Ovary (tissue), 9 donors: Measurements from ENCODE around the gene SBF2. TPM values are rescaled to one million over a fixed set of nuclear protein-coding genes. Genes with fewer than 3 reads are reported as not detected.

Source experiments
- DNase-seq, 5 donors: peaks; one replicate each; pipeline ENCODE4 v3.0.0-alpha.2; 2019 to 2020
- H3K27ac ChIP-seq, 2 donors: fragments of 200-600 bp; one replicate each; pipeline versions ENCODE4 v1.5.1 to v1.8.0; 2019 to 2022
- H3K27me3 ChIP-seq: fragments of 200-600 bp; one replicate; pipeline ENCODE4 v1.8.0; 2022
- H3K36me3 ChIP-seq: fragments of 200-600 bp; sonication (generic); one replicate; pipeline ENCODE4 v1.5.1; 2019
- H3K4me1 ChIP-seq: one replicate; pipeline ENCODE4 v1.8.1; 2013; ENCODE audit warnings: mild to moderate bottlenecking, moderate library complexity; ENCODE audit not compliant: insufficient read depth
- H3K4me3 ChIP-seq: fragments of 200-600 bp; sonication (generic); one replicate; pipeline ENCODE4 v1.5.1; 2017
- H3K9me3 ChIP-seq, 2 donors: fragments of 200-600 bp in 1 of 2; sonication (generic) in 1 of 2; one replicate each; pipeline versions ENCODE4 v1.5.1 to v1.8.1; 2013 to 2019; ENCODE audit warnings: mild to moderate bottlenecking in 1 of 2, moderate library complexity in 1 of 2
- EP300 ChIP-seq: sonication (generic); formaldehyde crosslinking; IDR thresholded peaks from one replicate; pipeline ENCODE4 v1.6.1; 2017; ENCODE audit warnings: antibody characterized with exemption
- POLR2A ChIP-seq: fragments of 450-650 bp; IDR thresholded peaks from one replicate; pipeline ENCODE4 v1.6.1; 2017; ENCODE audit warnings: antibody characterized with exemption, mild to moderate bottlenecking, moderate library complexity
- WGBS, 3 donors: extraction: QIAGEN DNeasy Blood & Tissue Kit in 1 of 3; methylation state at CpG; one replicate each; pipeline versions ENCODE4 v1.1.5 to v1.1.7; 2013 to 2017; 5-methylcytosine and 5-hydroxymethylcytosine counted together
- intact Hi-C, 4 donors: fragments of 100-400 bp; cut with DNase I; formaldehyde crosslinking; loops; one replicate each; pipeline versions ENCODE4 v1.11.0 to v1.15.1; 2022 to 2023
- polyA plus RNA-seq, 2 donors: library from polyadenylated mRNA; stranded (reverse); fragments of 200-250 nt in 1 of 2; fragments of 350-450 nt in 1 of 2; fragmentation: Illumina TruSeq in 1 of 2; extraction: RNeasy Lipid Tissue Mini Kit (QIAGEN cat#74804) in 1 of 2; gene quantifications; one replicate each; pipeline ENCODE4 v1.2.3, GENCODE V29; 2013 to 2014
- total RNA-seq, 7 donors: library from RNA; depleted of rRNA in 2 of 7; stranded (reverse); fragments of >200 nt in 2 of 7; fragmentation: NEBNext Ultra II Directional in 3 of 7; extraction: Animal tissue kit (Norgen Biotek cat#: 25700) in 3 of 7; gene quantifications; one replicate each; pipeline versions ENCODE4 v1.1.0 to v1.2.4, GENCODE V29; 2016 to 2023
- TF ChIP-seq, protein P1 (sequence below), 3 donors: fragments of 450-650 bp in 2 of 3; fragments of 200-600 bp in 1 of 3; IDR thresholded peaks; one replicate each; pipeline versions ENCODE4 v1.5.1 to v1.8.0; 2016 to 2022; ENCODE audit warnings: antibody characterized with exemption in 3 of 3, mild to moderate bottlenecking in 1 of 3
- donor health status: DM: no; HTN: no; CAD: no; lungs with moderate emphysema.
- donor health status: DM: no; HTN: no; CAD: no.
- donor health status: Bipolar disorder and iron deficiency.
- donor health status: DM: yes; HTN: yes; CAD: no.
- donor health status: DM: no; HTN: no; CAD: no.
- donor health status: DM: yes; HTN: yes; CAD: no.

The SBF2 gene
- total and polyA plus RNA-seq, 9 donors = 27.4 to 77.5 (median 50.8) TPM

DNA sequence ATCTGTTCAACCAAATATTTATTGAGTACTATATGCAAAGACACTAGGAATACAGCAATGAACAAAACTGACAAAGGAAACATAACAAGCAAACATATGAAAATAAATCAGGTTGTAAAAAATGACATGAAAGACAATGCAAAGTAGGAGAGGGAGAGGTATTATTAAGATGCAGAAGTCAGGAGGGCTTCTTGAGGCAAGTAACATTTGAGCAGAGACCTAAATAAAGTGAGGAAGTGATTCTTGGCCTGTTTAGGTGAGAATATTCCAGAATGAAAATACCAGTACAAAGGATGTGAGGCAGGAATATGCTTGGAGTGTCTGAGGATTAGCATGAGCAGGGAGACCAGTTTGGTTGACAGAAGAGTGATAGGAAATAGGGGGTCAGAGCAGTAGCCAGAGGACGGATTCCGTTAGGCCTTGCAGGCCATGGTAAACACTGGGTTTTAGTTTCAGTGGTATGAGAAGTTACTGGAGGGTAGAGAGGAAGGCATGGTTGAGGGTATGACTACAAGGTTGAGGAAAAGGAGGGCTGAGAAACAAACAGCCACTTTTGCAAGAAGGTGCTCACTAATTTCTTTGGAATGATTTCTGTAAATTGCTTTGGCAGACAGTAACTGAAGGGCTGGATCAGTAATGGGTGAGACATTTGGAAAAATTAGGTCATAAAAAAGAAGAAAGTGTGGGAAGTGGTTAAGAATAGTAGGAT lies 438.3 kb downstream of the SBF2 start:
- TF ChIP-seq POLR2A (no peak), EP300 (no peak)
- TF ChIP-seq, protein P1, sequence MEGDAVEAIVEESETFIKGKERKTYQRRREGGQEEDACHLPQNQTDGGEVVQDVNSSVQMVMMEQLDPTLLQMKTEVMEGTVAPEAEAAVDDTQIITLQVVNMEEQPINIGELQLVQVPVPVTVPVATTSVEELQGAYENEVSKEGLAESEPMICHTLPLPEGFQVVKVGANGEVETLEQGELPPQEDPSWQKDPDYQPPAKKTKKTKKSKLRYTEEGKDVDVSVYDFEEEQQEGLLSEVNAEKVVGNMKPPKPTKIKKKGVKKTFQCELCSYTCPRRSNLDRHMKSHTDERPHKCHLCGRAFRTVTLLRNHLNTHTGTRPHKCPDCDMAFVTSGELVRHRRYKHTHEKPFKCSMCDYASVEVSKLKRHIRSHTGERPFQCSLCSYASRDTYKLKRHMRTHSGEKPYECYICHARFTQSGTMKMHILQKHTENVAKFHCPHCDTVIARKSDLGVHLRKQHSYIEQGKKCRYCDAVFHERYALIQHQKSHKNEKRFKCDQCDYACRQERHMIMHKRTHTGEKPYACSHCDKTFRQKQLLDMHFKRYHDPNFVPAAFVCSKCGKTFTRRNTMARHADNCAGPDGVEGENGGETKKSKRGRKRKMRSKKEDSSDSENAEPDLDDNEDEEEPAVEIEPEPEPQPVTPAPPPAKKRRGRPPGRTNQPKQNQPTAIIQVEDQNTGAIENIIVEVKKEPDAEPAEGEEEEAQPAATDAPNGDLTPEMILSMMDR (IDR thresholded peaks at IDR 0.05) = no peak
- Histone ChIP-seq H3K27me3 (no peaks in the 10 kb centered on the region), H3K9me3 (no peaks in the 10 kb centered on the region), H3K36me3 (no peaks in the 10 kb centered on the region), H3K4me1 (no peaks in the 10 kb centered on the region), H3K4me3 (no peak overlapping the region), H3K27ac (no peak overlapping the region)
- intact Hi-C loops = loop anchor here in 1 of 4 donors (10.0 kb wide), 1 partner anchor 81 kb away; no protein-coding TSS in a partner anchor
- no peak for DNase-seq
- WGBS, 3 donors = 95 to 96% (median 95%) methylated on average over 2 of the region's 2 CpGs

DNA sequence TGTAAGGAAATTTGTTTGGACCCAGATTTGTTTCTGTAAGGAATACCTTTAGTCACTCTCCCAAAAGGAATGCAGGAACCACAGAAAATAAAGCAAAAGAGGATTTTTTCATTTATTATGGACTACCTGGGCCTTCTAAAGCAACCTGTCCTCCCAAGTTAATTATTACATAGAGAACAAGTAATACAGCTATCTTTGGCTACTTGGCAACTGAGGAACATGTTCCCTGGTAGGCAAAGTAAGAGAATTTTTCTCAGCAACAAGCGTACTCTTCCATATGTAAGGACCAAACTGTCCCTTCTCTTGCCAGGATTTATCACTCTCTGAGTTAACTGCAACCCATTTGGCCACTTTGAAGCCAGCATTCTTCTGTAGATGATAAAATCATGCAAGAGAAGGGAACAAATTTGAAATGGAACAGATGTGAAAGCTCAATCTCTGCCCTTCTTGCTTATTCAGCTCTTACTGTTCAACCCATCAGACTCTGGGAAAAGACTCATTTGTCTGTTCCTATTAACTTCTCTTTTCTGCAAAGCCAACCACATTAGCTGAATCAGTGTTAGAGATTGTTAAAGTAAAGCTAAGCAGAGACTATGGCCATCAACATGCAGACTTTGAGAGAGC lies 440.0 kb downstream of the SBF2 start:
- DNase-seq = no peak
- TF ChIP-seq POLR2A = no peak
- TF ChIP-seq EP300 = no peak
- TF ChIP-seq, protein P1 (IDR thresholded peaks at IDR 0.05) = no peak
- H3K4me3 ChIP-seq = no peak overlapping the region
- no peak overlapping the region for H3K27ac ChIP-seq
- no peaks in the 10 kb centered on the region for H3K27me3 ChIP-seq
- H3K36me3 ChIP-seq = no peaks in the 10 kb centered on the region
- no peaks in the 10 kb centered on the region for H3K9me3 ChIP-seq
- intact Hi-C loops = loop anchor here in 1 of 4 donors (10.0 kb wide), 1 partner anchor 79 kb away; no protein-coding TSS in a partner anchor
- no peaks in the 10 kb centered on the region for H3K4me1 ChIP-seq
- 70 to 85% (median 84%) methylated on average over 1 of the region's 1 CpG for WGBS, 3 donors

DNA sequence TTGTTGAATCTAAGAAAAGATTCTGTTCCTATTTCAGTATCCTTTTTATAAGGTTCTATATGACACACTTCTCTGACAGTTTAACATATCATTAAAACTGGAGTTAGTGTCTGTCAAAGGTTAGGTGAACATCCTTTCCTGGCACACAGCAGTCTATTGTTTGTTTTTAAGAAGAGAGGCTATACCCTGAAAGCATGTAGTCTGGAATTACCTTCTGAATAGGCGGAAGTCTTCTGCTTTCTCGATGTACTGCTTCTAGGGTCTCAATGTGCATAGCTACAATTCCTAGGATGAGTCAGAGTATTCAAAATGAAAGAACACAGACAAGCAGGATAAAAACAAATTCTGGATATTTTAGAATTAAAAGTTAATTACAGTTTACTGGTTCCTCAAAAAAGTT lies 441.6 kb downstream of the SBF2 start:
- WGBS, 3 donors = 78 to 79% (median 79%) methylated on average over 2 of the region's 2 CpGs
- DNase-seq = no peak
- intact Hi-C loops = loop anchor here in 1 of 4 donors (10.0 kb wide), 1 partner anchor 78 kb away; no protein-coding TSS in a partner anchor
- no peaks in the 10 kb centered on the region for H3K4me1 ChIP-seq
- H3K36me3 ChIP-seq = no peaks in the 10 kb centered on the region
- H3K27me3 ChIP-seq = no peaks in the 10 kb centered on the region
- no peak overlapping the region for H3K27ac ChIP-seq
- H3K4me3 ChIP-seq = no peak overlapping the region
- TF ChIP-seq EP300 (no peak), POLR2A (no peak)
- TF ChIP-seq, protein P1 (IDR thresholded peaks at IDR 0.05) = no peak
- H3K9me3 ChIP-seq = no peaks in the 10 kb centered on the region

DNA sequence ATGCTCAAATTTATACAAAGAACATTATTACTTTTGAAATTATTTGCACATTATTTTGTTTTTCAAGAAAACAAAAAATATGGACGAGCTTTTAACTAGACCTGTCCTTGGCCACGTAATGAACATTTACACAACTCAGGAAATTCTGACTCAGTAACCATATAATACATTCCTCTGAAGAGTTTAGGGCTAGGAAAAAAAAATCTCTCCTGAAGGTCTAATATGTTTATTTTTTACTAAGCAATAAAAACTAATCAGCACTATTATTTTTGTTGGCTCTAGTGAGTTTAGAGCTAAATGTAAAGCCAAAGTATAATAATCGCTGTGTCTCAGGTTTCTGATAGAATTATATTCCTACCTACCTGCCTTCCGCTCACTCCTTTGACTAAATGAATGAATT lies 442.7 kb downstream of the SBF2 start:
- no peaks in the 10 kb centered on the region for H3K27me3 ChIP-seq
- H3K36me3 ChIP-seq = no peaks in the 10 kb centered on the region
- no peak overlapping the region for H3K4me3 ChIP-seq
- WGBS, 3 donors = 40 to 52% (median 50%) methylated on average over 4 of the region's 4 CpGs
- no peak overlapping the region for H3K27ac ChIP-seq
- TF ChIP-seq EP300 (no peak), POLR2A (no peak)
- TF ChIP-seq, protein P1 (IDR thresholded peaks at IDR 0.05) = no peak
- no peaks in the 10 kb centered on the region for H3K9me3 ChIP-seq
- intact Hi-C loops = loop anchor here in 1 of 4 donors (10.0 kb wide), 1 partner anchor 77 kb away; no protein-coding TSS in a partner anchor
- H3K4me1 ChIP-seq = no peaks in the 10 kb centered on the region
- no peak for DNase-seq
